Sigmoid colon (tissue), 4 donors: ENCODE data around the gene LAMB2.

ENCODE experiments used
- EP300 ChIP-seq, 4 donors: sonication (generic); formaldehyde crosslinking; IDR thresholded peaks; one replicate each; pipeline ENCODE4 v1.6.1; 2017; ENCODE audit warnings: antibody characterized with exemption in 4 of 4
- POLR2A ChIP-seq, 2 donors: fragments of 450-650 bp; IDR thresholded peaks; one replicate each; pipeline ENCODE4 v1.6.1; 2016; ENCODE audit warnings: antibody characterized with exemption in 2 of 2, mild to moderate bottlenecking in 2 of 2, moderate library complexity in 2 of 2
- TF ChIP-seq, protein P1 (sequence below), 4 experiments: fragments of 450-650 bp in 3 of 4; fragments of 200-600 bp in 1 of 4; IDR thresholded peaks; one replicate each; pipeline ENCODE4 v1.5.1; 2016 to 2019; ENCODE audit warnings: antibody characterized with exemption in 4 of 4, mild to moderate bottlenecking in 3 of 4, moderate library complexity in 2 of 4

DNA sequence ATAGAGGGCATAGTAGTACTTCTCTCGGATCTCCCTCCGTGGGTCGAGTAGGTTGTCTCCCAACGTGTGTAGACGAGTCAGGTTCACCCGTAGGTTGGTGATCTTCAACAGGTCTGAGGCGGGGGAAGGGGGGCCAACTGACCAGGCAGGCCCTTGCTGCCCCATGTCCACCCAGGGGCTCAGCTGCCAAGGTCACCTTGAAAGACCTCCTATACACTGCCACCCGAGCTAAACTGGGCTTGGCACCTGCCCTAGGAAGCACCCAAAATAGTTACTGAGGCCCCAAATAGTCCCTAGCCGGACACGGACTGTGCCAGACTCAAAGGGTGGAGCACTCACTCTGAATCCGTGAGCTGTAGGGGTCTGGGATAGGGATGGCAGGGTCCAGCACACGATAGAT lies 1.8 kb downstream of the LAMB2 start:
- TF ChIP-seq POLR2A (IDR thresholded peaks at IDR 0.05): no peak
- TF ChIP-seq, protein P1, sequence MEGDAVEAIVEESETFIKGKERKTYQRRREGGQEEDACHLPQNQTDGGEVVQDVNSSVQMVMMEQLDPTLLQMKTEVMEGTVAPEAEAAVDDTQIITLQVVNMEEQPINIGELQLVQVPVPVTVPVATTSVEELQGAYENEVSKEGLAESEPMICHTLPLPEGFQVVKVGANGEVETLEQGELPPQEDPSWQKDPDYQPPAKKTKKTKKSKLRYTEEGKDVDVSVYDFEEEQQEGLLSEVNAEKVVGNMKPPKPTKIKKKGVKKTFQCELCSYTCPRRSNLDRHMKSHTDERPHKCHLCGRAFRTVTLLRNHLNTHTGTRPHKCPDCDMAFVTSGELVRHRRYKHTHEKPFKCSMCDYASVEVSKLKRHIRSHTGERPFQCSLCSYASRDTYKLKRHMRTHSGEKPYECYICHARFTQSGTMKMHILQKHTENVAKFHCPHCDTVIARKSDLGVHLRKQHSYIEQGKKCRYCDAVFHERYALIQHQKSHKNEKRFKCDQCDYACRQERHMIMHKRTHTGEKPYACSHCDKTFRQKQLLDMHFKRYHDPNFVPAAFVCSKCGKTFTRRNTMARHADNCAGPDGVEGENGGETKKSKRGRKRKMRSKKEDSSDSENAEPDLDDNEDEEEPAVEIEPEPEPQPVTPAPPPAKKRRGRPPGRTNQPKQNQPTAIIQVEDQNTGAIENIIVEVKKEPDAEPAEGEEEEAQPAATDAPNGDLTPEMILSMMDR (IDR thresholded peaks at IDR 0.05): no peak
- no peak for TF ChIP-seq EP300 (IDR thresholded peaks at IDR 0.05)
